GM08714 (cell line): Measurements from ENCODE around the gene GRAMD4.

Source experiments
- H3K4me3 ChIP-seq: fragments of 200-500 bp; sonication (Bioruptor generic); 2 replicates; pipeline ENCODE4 v1.5.1; 2014; ENCODE audit warnings: mild to moderate bottlenecking, low read length, inconsistent platforms
- ZNF274 ChIP-seq: IDR thresholded peaks from 2 replicates; pipeline ENCODE4 v1.6.1; 2012; ENCODE audit warnings: mild to moderate bottlenecking, low read depth, low read length

GRAMD4 gene

DNA sequence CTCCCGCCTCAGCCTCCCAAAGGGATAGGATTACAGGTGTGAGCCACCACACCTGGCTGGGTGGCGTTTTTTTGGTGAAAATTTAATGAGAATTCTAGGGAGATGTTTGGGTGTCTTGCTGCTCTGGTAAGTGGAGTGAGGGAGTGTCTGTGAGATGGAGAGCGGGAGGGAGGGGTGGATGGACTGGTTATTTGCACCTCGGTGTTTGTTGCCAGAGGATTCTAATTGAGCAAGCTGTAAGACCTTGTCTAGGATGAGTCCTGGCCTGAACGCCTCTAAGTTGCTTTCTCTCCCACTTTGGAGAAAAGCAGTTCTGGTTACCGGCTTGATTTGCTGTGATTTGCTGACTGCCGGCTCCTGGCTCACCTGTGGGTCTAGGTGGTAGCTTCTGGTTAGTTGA is 22.0 kb upstream of the GRAMD4 start:
- no peak overlapping the region for H3K4me3 ChIP-seq
- no peak for TF ChIP-seq ZNF274

- H3K4me3 ChIP-seq, result no peak overlapping the region
- no peak for TF ChIP-seq ZNF274
These were observed 21.3 kb upstream of the GRAMD4 start for GRCh38 chr22:46598737-46599424.

DNA sequence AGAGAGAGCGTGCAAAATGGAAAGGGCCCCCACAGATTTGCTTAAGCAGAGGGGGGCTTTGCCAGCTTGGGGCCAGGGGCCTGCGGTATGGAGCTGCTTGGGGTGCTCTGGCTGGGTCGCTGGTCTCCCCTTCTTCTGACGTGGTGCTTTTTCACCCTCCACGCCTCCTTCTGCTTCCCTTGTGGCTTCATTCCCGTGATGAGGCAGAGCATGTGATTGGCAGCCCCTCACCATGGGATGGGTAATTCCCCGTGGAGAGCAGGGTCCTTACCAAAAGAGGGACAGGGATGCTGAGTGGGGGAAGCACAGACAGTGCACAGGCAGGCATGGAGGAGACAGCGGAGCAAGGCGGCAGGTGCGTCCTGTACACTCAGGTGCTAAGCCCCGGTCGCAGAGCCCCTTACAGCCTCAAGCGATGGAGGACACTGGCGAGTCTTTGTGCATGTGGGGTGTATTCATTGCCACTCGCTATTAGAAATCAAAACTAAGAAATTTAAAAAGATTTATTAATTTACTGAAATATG is 19.9 kb upstream of the GRAMD4 start:
- no peak for TF ChIP-seq ZNF274
- no peak overlapping the region for H3K4me3 ChIP-seq

DNA sequence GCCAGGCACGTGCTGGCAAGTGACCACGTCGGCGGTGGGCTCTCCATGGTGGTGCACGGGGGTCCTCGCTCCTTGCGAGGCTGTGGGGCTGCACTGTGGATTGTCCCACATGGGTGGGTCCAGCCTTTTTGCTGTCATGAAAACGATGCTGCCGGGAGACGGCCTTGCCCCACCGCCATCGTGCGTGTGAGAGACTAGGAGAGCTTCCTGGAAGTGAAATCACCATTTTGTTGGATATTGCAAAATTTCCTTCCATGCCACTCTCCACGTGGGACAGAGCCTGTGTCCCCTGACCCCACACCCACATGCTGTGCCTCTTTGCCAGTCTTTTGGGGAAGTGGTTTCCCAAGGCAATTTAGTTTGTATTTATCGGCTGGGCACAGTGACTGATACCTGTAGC is 18.2 kb upstream of the GRAMD4 start:
- H3K4me3 ChIP-seq, result no peak overlapping the region

GRCh38 chr22:46604306-46604690 is 15.9 kb upstream of the GRAMD4 start:
- H3K4me3 ChIP-seq, result no peak overlapping the region; the same call in 1 of the 2 replicates
- no peak for TF ChIP-seq ZNF274

More for the DNA sequence above, 18.2 kb upstream of the GRAMD4 start:
- no peak for TF ChIP-seq ZNF274

DNA sequence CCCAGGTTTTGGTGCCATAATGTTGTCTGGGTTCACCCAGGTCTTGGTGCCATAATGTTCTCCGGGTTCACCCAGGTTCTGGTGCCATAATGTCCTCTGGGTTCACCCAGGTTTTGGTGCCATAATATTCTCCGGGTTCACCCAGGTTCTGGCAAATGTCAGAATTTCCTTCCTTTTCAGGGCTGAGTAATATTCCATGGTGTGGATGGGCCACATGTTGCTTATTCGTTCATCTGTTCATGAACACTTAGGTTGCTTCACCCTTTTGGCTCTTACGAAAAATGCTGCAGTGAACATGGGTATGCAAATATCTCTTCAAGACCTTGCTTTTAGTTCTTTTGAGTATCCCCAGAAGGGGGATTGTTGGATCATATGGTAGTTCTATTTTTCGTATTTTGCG is 15.1 kb upstream of the GRAMD4 start:
- TF ChIP-seq ZNF274, result no peak

GRCh38 chr22:46606886-46607285 is 13.3 kb upstream of the GRAMD4 start:
- TF ChIP-seq ZNF274, result no peak

More for the DNA sequence above, 15.1 kb upstream of the GRAMD4 start:
- H3K4me3 ChIP-seq, result no peak overlapping the region

GRCh38 chr22:46607483-46608114 is 12.6 kb upstream of the GRAMD4 start:
- H3K4me3 ChIP-seq, result no peak overlapping the region
- no peak for TF ChIP-seq ZNF274

More at GRCh38 chr22:46606886-46607285, 13.3 kb upstream of the GRAMD4 start:
- no peak overlapping the region for H3K4me3 ChIP-seq

GRCh38 chr22:46609175-46609690 is 11.0 kb upstream of the GRAMD4 start:
- TF ChIP-seq ZNF274, result no peak
- H3K4me3 ChIP-seq, result no peak overlapping the region

GRCh38 chr22:46609724-46610201 is 10.4 kb upstream of the GRAMD4 start:
- no peak overlapping the region for H3K4me3 ChIP-seq
- TF ChIP-seq ZNF274, result no peak

GRCh38 chr22:46610356-46610755 is 9.8 kb upstream of the GRAMD4 start:
- TF ChIP-seq ZNF274, result no peak

DNA sequence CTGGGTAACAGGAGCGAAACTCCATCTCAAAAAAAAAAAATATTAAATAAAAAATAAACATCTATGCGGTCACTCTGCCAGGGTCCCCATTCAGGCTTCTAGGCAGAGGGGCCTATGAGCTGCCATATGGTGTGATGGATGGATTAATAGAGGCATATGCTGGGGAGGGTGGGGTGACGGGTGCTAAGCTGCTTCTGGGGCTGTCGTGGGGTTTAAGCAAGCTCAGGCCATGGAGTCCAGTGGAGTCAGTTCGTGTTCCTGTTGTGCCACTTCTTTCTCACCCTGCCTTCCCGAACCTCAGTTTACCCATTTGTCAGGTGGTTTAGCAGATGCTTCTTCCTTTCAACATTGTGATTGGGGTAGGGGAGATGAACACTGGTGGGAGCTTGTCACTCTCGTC is 9.0 kb upstream of the GRAMD4 start:
- no peak overlapping the region for H3K4me3 ChIP-seq
- TF ChIP-seq ZNF274, result no peak

More at GRCh38 chr22:46610356-46610755, 9.8 kb upstream of the GRAMD4 start:
- H3K4me3 ChIP-seq, result no peak overlapping the region

GRCh38 chr22:46612341-46612903 is 7.8 kb upstream of the GRAMD4 start:
- no peak for TF ChIP-seq ZNF274
- no peak overlapping the region; the same call in 1 of the 2 replicates for H3K4me3 ChIP-seq

- no peak overlapping the region; the same call in 1 of the 2 replicates for H3K4me3 ChIP-seq
- TF ChIP-seq ZNF274, result no peak
These were observed 7.1 kb upstream of the GRAMD4 start for GRCh38 chr22:46612904-46613605.
